Renal cortical epithelial cell (primary cell): ENCODE results near the gene SIM1. TPM values are rescaled to one million over a fixed set of nuclear protein-coding genes. Genes with fewer than 3 reads are reported as not detected.

Experiments
- DNase-seq: peaks from one replicate; pipeline ENCODE4 v3.0.0-alpha.2; 2011; ENCODE audit warnings: low read depth
- total RNA-seq: library from RNA; depleted of rRNA; stranded (reverse); fragments of >200 nt; gene quantifications from 2 replicates; pipeline ENCODE4 v1.2.3, GENCODE V29; 2014

Gene SIM1
- total RNA-seq, 1 donor from 2014 or later: 30.8 TPM

GRCh38 chr6:100472674-100473073, 8.0 kb upstream of the SIM1 start:
- DNase-seq: peak; percentile 83

- no peak for DNase-seq
Measured at GRCh38 chr6:100470422-100471120, 5.8 kb upstream of the SIM1 start.

GRCh38 chr6:100469101-100469859, 4.6 kb upstream of the SIM1 start:
- DNase-seq: no peak

GRCh38 chr6:100468016-100468622, 3.4 kb upstream of the SIM1 start:
- no peak for DNase-seq

GRCh38 chr6:100467129-100468015, 2.7 kb upstream of the SIM1 start:
- no peak for DNase-seq

GRCh38 chr6:100466410-100467128, 1.8 kb upstream of the SIM1 start:
- peak; percentile 48 for DNase-seq

- no peak for DNase-seq
Measured at GRCh38 chr6:100465701-100466409, 1.1 kb upstream of the SIM1 start.

- DNase-seq: no peak
Measured at GRCh38 chr6:100464162-100464851, 414 bp downstream of the SIM1 start.

GRCh38 chr6:100463630-100464161, 1.0 kb downstream of the SIM1 start:
- no peak for DNase-seq

GRCh38 chr6:100462706-100463629, 1.8 kb downstream of the SIM1 start:
- DNase-seq: no peak

GRCh38 chr6:100461917-100462705, 2.6 kb downstream of the SIM1 start:
- DNase-seq: no peak

- DNase-seq: no peak
Measured at GRCh38 chr6:100461278-100461916, 3.3 kb downstream of the SIM1 start.

- DNase-seq: peak; percentile 55
Measured at GRCh38 chr6:100460650-100461204, 4.0 kb downstream of the SIM1 start.

- DNase-seq: no peak
Measured at GRCh38 chr6:100459592-100460184, 5.0 kb downstream of the SIM1 start.

- DNase-seq: no peak
Measured at GRCh38 chr6:100458841-100459591, 5.7 kb downstream of the SIM1 start.
